Vagina (tissue), 2 donors: ENCODE results near the gene PTPN5.

Experiments
- CTCF ChIP-seq, 3 experiments: fragments of 450-650 bp in 2 of 3; fragments of 200-600 bp in 1 of 3; sonication (generic) in 1 of 3; IDR thresholded peaks; one replicate each; pipeline ENCODE4 v1.5.1; 2017 to 2019; ENCODE audit warnings: antibody characterized with exemption in 3 of 3, mild to moderate bottlenecking in 2 of 3, moderate library complexity in 2 of 3
- POLR2A ChIP-seq, 2 donors: fragments of 450-650 bp; IDR thresholded peaks; one replicate each; pipeline ENCODE4 v1.6.1; 2017; ENCODE audit warnings: antibody characterized with exemption in 2 of 2, mild to moderate bottlenecking in 2 of 2, moderate library complexity in 2 of 2
- POLR2AphosphoS5 ChIP-seq, 2 donors: sonication (generic); formaldehyde crosslinking; IDR thresholded peaks; one replicate each; pipeline ENCODE4 v1.9.0; 2017; ENCODE audit warnings: antibody characterized with exemption in 2 of 2, mild to moderate bottlenecking in 2 of 2, low read depth in 1 of 2; ENCODE audit not compliant: insufficient read depth in 1 of 2

- TF ChIP-seq POLR2A (IDR thresholded peaks at IDR 0.05) (no peak), CTCF (IDR thresholded peaks at IDR 0.05) (no peak), POLR2AphosphoS5 (IDR thresholded peaks at IDR 0.05; ENCODE audit: insufficient read depth in 1 of 2, low read depth in 1 of 2) (no peak)
Observed at GRCh38 chr11:18745251-18745650, 46.3 kb downstream of the PTPN5 start.
